Adipose tissue (tissue), 3 donors: Measurements from ENCODE around the gene CIRBP. TPM values are rescaled to one million over a fixed set of nuclear protein-coding genes. Genes with fewer than 3 reads are reported as not detected.

Experiments used
- H3K27ac ChIP-seq: one replicate; pipeline ENCODE4 v1.5.1; 2013; ENCODE audit warnings: low read depth, low read length
- WGBS, 3 donors: extraction: QIAGEN DNeasy Blood & Tissue Kit; methylation state at CpG; one replicate each; pipeline ENCODE4 v1.1.7; 2013; 5-methylcytosine and 5-hydroxymethylcytosine counted together
- polyA plus RNA-seq, 3 donors: library from polyadenylated mRNA; stranded (reverse); fragments of 200-250 nt; gene quantifications; one replicate each; pipeline ENCODE4 v1.2.3, GENCODE V29; 2013
- donor health status: healthy with polysubstance abuse.
- donor health status: Bipolar disorder and iron deficiency.
- donor health status: healthy.

The CIRBP gene
- polyA plus RNA-seq, 3 donors: 346 to 568 (median 388) TPM

- H3K27ac ChIP-seq: no peak overlapping the region
- WGBS, 3 donors: 70 to 71% (median 70%) methylated on average over 33 of the region's 33 CpGs
Measured at GRCh38 chr19:1272423-1273262, 3.5 kb downstream of the CIRBP start.

DNA sequence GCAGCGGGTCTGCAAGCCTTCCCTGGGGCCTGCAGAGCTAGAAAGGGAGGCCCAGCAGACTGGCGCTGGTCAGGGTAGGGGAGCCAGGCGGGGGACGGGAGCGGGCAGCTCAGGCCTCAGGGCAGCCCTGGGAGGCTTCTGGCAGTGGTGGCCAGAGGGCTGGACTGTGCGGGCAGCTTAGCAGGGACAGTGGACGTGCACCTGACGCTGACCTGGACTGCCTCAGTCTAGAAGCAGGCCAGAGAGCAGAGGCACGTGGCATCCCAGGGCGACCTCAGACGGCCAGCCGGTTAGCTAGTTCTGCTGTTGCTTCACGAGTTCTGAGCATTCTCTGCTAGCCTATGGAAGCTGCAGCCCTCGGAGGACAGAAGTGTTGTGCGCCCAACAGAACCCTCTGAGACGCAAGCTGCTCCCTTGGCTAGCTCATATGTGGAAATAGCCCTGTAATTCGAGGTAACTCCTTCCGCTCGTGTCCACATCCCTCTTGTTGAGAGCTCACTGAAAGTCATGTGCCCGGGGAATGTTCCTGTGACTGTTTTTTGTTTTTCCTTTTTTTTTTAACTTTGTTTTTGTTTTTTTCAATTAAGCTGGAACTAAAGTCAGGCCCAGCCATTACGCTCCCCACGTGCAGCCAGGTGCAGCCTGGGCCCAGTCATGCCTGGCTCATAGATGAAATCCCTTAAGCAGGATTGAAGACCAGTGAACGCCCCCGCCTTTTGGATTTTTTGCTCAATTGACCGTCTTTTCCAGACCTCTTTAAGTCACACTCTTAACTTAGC, 4.3 kb downstream of the CIRBP start:
- 63 to 74% (median 65%) methylated on average over 25 of the region's 25 CpGs for WGBS, 3 donors
- H3K27ac ChIP-seq: no peak overlapping the region

DNA sequence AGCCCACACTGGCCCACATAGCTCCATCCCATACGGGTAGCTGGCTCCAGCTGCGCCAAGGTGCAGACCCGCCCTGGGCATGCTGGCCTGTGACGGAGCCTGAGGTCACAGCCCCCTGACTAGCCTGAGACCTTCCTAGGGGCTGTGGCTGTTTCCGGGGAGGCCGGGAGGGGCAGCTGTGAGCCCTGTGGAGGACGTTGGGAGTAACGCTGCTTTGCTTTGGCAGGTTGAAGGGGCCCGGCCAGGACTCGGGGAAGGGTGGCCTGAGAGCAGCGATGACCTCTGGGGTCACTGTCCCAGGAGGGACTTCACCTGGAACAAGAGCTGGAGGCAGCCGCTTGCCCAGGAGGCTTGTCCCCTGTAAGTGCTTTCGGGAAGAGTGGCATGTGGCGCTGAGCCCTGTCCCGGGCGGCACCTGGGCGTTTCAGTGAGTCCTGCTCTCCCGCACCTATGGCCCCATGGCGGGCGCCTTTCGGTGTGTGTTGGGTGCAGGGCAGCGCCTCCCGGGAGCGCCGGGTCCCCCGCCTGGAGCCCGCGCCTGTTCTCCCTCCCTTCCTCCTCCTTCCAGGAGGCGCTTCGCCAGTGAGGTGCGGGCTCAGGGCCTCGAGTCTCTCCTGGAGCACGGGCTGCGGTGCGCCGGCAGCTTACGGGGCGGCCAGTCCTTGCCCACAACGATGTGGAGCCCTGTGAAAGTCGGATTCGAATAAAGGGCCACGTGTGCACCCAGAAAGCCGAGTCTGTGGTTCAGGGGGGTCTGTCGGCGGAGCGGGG, 5.1 kb downstream of the CIRBP start:
- H3K27ac ChIP-seq: no peak overlapping the region
- 77 to 85% (median 83%) methylated on average over 36 to 46 of the region's 46 CpGs for WGBS, 3 donors

GRCh38 chr19:1274852-1275259, 5.7 kb downstream of the CIRBP start:
- WGBS, 3 donors: 16 to 39% (median 26%) methylated on average over 41 to 44 of the region's 44 CpGs
- H3K27ac ChIP-seq: peak overlapping the region; percentile 34

DNA sequence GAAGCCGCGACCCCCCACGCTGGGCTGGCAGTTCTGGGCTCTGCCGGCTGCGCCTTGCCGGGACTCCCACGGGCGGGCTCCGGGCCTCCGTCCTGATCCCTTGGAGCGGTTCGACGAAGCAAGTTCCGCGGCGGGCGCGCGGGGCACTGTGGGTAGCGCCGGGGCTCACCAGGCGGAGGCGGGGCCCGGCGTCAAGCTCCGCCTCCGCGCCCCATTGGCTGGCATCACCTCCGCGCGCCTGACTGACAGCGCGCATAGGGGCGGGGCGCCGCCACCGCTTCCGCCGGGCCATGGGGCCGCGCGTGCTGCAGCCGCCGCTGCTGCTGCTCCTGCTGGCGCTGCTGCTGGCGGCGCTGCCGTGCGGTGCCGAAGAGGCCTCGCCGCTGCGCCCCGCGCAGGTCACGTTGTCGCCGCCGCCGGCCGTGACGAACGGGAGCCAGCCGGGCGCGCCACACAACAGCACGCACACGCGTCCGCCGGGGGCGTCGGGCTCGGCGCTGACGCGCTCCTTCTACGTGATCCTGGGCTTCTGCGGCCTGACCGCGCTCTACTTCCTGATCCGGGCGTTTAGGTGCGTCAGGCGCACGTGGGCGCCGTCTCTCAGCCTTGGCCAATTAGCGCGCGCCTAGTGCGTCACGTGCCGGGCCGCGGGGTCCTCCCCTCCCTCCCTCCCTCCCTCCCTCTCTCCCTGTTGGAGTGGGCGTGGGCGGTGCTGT, 6.3 kb downstream of the CIRBP start, which contains the start of gene FAM174C:
TSS of gene FAM174C (plus strand) at position 271 of the 716 bp plus-strand sequence. CDS start at position 291, 20 bp downstream.
- WGBS, 3 donors: 0 to 1% (median 0%) methylated on average over 68 to 98 of the region's 98 CpGs
- H3K27ac ChIP-seq: peak within 1 kb of the TSS; percentile 67

DNA sequence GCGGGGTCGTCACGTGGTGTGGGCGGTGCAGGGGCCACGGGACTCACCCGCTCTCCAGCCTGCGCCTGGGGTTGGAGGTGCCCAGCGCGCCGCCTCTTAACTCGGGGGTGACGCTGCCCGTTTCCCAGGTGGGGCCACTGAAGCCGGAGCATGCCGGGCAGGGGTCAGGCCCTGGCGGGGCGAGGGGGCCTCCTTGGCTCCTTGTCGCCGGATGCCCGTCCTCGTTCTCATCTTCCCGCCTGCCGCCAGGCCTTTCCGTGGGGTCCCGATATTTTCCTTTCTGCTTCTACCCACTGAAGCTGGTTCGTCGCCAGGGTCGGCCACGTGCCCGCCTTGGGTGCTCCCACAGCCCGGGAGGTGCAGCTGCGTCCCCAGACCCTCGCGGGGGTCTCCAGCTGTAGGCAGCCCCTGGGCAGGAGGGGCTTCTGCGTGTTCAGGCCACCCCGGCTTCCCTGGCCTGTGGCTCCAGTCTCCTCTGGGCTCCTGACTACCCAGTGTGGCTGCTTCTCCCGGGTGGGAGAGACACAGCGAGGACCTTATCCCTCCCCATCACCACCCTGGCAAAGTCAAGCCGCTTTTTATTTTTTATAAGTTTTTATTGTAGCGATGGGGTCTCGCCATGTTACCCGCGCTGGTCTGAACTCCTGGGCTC, 7.0 kb downstream of the CIRBP start:
- peak overlapping the region; percentile 67 for H3K27ac ChIP-seq
- WGBS, 3 donors: 9 to 11% (median 9%) methylated on average over 34 to 43 of the region's 43 CpGs

DNA sequence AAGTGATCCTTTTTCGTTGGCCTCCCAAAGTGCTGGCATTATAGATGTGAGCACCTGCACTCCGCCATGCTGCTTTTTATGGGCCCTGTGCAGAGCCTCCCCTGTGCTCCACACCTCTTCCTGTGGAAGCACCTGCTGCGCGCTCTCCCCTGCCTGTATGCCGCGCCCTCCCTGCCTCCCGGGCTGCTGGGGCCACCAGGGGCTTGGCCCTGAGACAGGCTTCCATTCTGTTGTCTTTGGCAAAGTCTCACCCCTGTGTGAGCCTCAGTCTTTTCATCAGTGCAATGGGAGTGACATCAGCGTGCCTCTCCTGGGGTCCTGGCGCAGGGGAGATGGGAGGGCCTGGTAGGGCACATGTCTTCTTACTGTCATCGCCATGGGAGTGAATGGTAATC, 7.5 kb downstream of the CIRBP start:
- 59 to 68% (median 63%) methylated on average over 10 of the region's 10 CpGs for WGBS, 3 donors
- no peak overlapping the region for H3K27ac ChIP-seq

DNA sequence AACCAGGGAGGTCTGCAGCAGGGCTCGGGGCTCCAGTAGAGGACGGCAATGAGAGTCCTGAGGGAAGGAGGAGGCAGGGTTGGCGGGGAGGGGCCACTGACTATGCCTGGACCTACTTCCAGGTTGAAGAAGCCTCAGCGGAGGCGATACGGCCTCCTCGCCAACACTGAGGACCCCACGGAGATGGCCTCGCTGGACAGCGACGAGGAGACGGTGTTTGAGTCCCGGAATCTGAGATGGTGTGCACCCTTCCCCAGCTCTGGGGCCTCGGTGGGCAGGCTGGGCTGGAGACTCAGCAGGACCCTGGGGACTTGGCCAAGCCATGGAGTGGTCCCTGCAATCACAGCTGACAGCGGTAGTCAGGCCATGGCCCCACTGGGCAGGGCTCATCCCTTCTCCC, 7.9 kb downstream of the CIRBP start:
- H3K27ac ChIP-seq: no peak overlapping the region
- 93 to 95% (median 93%) methylated on average over 15 of the region's 15 CpGs for WGBS, 3 donors

DNA sequence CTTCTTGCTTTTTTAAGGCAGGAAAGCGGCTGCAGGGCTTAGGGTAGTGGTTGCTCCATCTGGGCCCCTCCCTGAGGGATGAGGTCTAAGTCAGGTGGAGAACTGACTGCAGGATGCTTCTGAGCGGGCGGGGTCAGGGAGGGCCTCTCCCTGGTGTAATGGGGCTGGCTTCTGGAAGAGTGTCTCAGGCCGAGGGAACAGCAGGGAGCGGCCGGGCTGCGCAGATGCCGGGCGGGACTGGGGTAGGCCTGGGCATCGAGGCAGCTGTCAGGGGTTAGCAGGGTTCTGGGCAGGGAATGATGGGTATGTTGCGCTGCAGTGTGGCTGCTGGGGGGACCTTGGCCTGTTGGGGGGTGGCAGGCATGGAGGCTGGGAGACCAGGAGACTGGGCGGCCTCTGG, 8.9 kb downstream of the CIRBP start:
- WGBS, 3 donors: 86 to 91% (median 89%) methylated on average over 12 of the region's 12 CpGs
- H3K27ac ChIP-seq: no peak overlapping the region

DNA sequence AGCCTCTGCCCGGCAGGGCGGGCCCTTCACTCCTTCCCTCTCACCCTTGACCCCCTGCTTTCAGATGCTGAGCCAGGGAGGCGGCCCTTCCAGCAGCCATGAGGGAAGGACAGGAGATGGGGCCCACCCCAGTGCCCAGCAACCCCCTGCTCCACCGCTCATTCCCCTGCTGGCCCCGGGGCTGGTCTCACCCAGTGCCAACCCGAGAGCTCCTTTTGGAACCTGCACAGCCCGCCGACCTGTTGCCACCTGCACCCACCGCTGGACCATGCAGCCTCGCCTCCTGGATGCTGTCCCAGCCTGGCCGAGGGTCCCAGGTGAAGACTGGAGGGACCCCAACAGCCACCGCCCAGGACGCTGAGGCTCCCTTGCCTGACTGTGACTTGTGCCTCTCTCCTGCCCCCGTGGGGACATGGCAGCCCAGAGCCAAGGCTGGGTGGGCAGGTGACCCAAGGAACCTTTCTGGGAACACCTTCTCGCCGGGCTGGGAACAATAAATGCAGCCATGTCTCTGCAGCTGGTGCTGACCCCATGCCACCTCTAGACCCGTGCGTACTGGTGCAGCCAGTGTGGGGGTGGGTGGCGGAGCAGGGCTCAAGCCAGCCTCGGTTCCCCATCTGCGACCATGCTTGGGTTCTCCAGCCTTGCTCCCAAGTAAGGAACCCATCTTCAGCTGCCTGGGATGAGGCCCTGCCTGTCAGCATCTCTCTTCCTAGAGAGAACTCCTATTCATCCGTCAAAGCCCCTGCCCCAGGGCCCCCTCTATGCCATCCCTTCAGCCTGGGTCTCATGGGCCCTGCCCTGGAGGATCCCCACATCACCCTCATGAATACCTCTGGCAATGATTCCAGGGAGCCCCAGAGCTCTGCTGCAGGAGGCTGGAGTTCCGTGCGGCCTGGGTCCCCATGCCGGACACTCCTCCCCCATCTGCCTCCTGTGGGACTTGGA, 9.9 kb downstream of the CIRBP start:
- WGBS, 3 donors: 85 to 91% (median 85%) methylated on average over 23 to 25 of the region's 25 CpGs

DNA sequence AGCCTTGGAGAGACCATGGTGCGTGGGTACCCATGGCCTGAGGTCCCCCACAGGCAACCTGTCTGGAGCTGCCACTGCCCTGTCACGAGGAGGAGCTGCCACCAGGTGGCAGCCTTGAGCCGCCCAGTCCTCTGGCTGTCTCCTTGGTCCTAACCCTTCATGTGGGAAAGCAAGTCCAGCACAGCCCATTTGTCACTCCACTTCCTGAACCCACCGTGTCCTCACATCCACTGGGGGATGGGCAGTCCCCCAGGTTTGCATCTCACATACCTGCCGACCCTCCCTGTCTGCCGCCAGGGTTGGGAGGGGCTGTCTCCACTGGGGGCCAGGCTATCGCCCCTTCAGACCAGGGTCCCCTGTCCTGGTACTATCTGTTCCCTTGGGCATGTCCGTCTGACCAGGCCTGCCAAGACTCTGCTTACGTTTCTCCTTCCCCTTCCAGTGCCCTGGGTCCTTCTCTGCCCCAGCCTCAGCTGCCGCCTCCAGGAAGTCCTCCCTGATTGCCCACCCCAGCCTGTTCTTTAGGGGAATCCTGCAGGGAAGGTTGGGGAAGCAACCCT, 10.7 kb downstream of the CIRBP start:
- no peak overlapping the region for H3K27ac ChIP-seq
- WGBS, 3 donors: 27 to 43% (median 35%) methylated on average over 9 to 10 of the region's 10 CpGs

More for the DNA sequence above, 9.9 kb downstream of the CIRBP start:
- no peak overlapping the region for H3K27ac ChIP-seq

DNA sequence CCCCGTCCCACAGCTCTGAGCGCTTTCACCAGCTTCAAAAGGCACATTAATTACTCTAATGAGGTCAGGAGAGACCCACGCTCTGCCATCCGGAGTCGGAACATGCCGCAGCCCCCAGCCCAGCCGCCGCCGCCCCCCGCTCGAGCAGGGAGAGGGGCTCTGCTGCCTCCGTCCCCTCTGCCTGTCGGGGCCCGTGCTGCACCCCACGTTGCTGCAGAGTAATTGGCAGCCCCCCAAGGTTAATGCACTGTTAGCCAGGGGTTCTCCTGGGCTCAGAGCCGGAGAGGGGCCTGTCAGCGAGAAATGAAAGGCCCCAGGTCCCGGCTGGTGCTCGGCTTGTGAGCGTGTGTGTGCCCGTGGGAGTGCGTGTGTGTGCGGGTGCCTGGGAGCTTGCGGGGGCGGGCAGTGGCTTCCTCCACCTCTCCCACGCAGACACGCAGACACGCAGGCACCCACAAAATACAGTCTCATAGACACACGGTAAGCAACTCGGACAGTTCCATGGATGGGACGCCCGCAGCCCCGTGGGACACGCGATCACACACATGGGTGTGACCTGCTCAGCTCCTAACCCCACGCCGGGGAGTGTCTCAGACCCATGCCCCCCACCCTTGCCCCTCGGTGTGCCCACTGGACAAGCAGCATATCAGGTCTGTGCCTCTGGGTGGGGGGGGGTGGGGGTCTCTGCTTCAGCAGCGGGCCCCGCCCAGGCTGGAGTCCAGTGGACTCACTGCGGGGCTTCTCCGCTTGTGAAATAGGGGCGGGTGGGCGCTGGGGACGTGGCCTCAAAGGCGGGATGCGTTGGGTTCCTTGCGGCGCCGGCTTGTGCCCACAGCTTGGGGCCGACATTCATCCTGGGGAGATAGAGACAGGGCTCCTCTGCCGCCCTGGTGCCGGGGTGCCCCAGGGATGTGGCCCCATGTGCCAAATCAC, 11.8 kb downstream of the CIRBP start:
- no peak overlapping the region for H3K27ac ChIP-seq
- 78 to 84% (median 80%) methylated on average over 50 to 53 of the region's 53 CpGs for WGBS, 3 donors

- H3K27ac ChIP-seq: no peak overlapping the region
- 63 to 68% (median 66%) methylated on average over 15 of the region's 15 CpGs for WGBS, 3 donors
Measured at GRCh38 chr19:1281569-1282287, 12.6 kb downstream of the CIRBP start.

DNA sequence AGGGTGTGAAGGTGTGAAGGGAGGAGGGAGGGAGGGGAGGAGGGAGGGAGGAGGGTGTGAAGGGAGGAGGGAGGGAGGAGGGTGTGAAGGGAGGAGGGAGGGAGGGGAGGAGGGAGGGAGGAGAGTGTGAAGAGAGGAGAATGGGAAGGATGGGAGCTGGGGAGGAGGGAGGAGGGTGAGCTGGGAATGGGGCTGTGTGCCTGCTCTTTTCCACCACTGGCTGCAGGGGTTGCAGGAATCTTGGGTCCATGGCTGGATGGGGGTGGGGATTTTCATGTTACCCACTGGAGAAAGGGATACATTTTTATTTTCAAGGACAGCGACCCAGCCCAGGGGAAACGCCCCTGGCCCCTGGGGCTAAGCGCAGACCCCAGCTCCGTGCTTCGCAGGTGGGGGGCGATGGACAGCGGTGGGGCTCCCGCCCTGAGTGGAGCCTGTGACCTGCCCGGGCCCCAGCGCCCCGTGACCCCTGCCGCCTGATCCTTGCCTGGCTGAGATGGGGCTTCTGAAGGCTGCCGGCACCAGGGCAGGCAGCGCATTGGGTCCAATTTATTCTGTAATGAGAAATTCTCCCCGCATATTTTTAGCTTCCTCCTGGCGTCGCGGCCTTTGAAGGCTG, 13.6 kb downstream of the CIRBP start:
- WGBS, 3 donors: 74 to 80% (median 75%) methylated on average over 18 of the region's 18 CpGs
- H3K27ac ChIP-seq: no peak overlapping the region
